Neural cell (in vitro differentiated cells): ENCODE data around the gene SPATS2L. TPM values are rescaled to one million over a fixed set of nuclear protein-coding genes. Genes with fewer than 3 reads are reported as not detected.

Source experiments
- H2AFZ ChIP-seq: fragments of 200-600, 300-800 bp; sonication (generic), shearing (Covaris generic); 2 replicates; pipeline ENCODE4 v1.6.0; 2014; ENCODE audit warnings: low read depth, mild to moderate bottlenecking, antibody characterized with exemption, low read length, moderate library complexity
- H3F3A ChIP-seq: fragments of 200-600 bp; shearing (Covaris generic); 2 replicates; pipeline ENCODE4 v1.6.1; 2016; ENCODE audit warnings: mild to moderate bottlenecking, moderate library complexity, mixed read lengths, antibody characterized with exemption, low read length; ENCODE audit not compliant: insufficient read depth, poor library complexity, severe bottlenecking
- H3K27ac ChIP-seq: fragments of 200-600, 300-800 bp; sonication (generic), shearing (Covaris generic); 2 replicates; pipeline ENCODE4 v1.5.1; 2014; ENCODE audit warnings: mild to moderate bottlenecking, low read length, moderate library complexity
- H3K27me3 ChIP-seq: fragments of 300-800, 200-600 bp; sonication (generic), shearing (Covaris generic); 2 replicates; pipeline ENCODE4 v1.6.0; 2014; ENCODE audit warnings: mild to moderate bottlenecking, low read depth, low read length, moderate library complexity; ENCODE audit not compliant: insufficient read depth
- H3K36me3 ChIP-seq: fragments of 300-800, 200-600 bp; sonication (generic), shearing (Covaris generic); 2 replicates; pipeline ENCODE4 v1.5.1; 2014; ENCODE audit warnings: mild to moderate bottlenecking, antibody characterized with exemption, low read length, moderate library complexity; ENCODE audit not compliant: insufficient read depth
- H3K4me2 ChIP-seq: fragments of 300-800, 200-600 bp; sonication (generic), shearing (Covaris generic); 2 replicates; pipeline ENCODE4 v1.6.0; 2014; ENCODE audit warnings: mild to moderate bottlenecking, low read length
- H3K4me3 ChIP-seq: fragments of 300-800, 200-600 bp; sonication (generic), shearing (Covaris generic); 2 replicates; pipeline ENCODE4 v1.5.1; 2014; ENCODE audit warnings: mild to moderate bottlenecking, low read length, moderate library complexity
- H3K79me2 ChIP-seq: fragments of 200-600 bp; shearing (Covaris generic); replicated peaks from 2 replicates; pipeline ENCODE4 v1.6.0; 2014; ENCODE audit warnings: mild to moderate bottlenecking, low read length, moderate library complexity; ENCODE audit not compliant: insufficient read depth
- H3K9ac ChIP-seq: fragments of 300-800, 200-600 bp; sonication (generic), shearing (Covaris generic); 2 replicates; pipeline ENCODE4 v1.6.1; 2016; ENCODE audit warnings: mild to moderate bottlenecking, low read length, mixed read lengths
- H3K9me2 ChIP-seq: fragments of 200-600 bp; shearing (Covaris generic); 2 replicates; pipeline ENCODE4 v1.6.1; 2016; ENCODE audit warnings: mild to moderate bottlenecking, low read length, mixed read lengths; ENCODE audit not compliant: insufficient read depth
- H3K9me3 ChIP-seq: fragments of 200-600, 300-800 bp; sonication (generic), shearing (Covaris generic); 2 replicates; pipeline ENCODE4 v1.6.1; 2016; ENCODE audit warnings: mild to moderate bottlenecking, mixed run types, low read length, moderate library complexity, mixed read lengths
- H4K20me1 ChIP-seq: fragments of 200-600 bp; shearing (Covaris generic); 2 replicates; pipeline ENCODE4 v1.6.1; 2016; ENCODE audit warnings: mild to moderate bottlenecking, mixed run types; ENCODE audit not compliant: insufficient read depth
- EP300 ChIP-seq: fragments of 450-650 bp; conservative IDR thresholded peaks from 2 replicates; pipeline ENCODE4 v1.6.1; 2014; ENCODE audit warnings: antibody characterized with exemption, mild to moderate bottlenecking, moderate library complexity; ENCODE audit not compliant: poor library complexity, severe bottlenecking
- EZH2 ChIP-seq: fragments of 200-600, 300-800 bp; shearing (Covaris generic), sonication (generic); IDR thresholded peaks from 2 replicates; pipeline ENCODE4 v1.6.1; 2014; ENCODE audit warnings: antibody characterized with exemption, low read length, borderline replicate concordance, mild to moderate bottlenecking; ENCODE audit not compliant: insufficient read depth, poor library complexity, severe bottlenecking
- MXI1 ChIP-seq: fragments of 450-650 bp; conservative IDR thresholded peaks from 2 replicates; pipeline ENCODE4 v1.6.1; 2014; ENCODE audit warnings: antibody characterized with exemption, mild to moderate bottlenecking; ENCODE audit not compliant: poor library complexity, severe bottlenecking
- POLR2AphosphoS5 ChIP-seq: IDR thresholded peaks from 2 replicates; pipeline ENCODE4 v1.6.1; 2012
- RAD21 ChIP-seq: fragments of 450-650 bp; conservative IDR thresholded peaks from 2 replicates; pipeline ENCODE4 v1.6.1; 2014; ENCODE audit warnings: antibody characterized with exemption, mild to moderate bottlenecking, moderate library complexity
- SMC3 ChIP-seq: fragments of 450-650 bp; conservative IDR thresholded peaks from 2 replicates; pipeline ENCODE4 v1.6.1; 2014; ENCODE audit warnings: antibody characterized with exemption, mild to moderate bottlenecking, moderate library complexity; ENCODE audit not compliant: poor library complexity
- TAF1 ChIP-seq: IDR thresholded peaks from 2 replicates; pipeline ENCODE4 v1.6.1; 2012; ENCODE audit warnings: low read depth
- polyA plus RNA-seq: library from polyadenylated mRNA; depleted of rRNA; stranded (reverse); fragments of >200 nt; gene quantifications from 2 replicates; pipeline ENCODE4 v1.2.3, GENCODE V29; 2014
- TF ChIP-seq, protein P1 (sequence below): fragments of 450-650 bp; IDR thresholded peaks from 2 replicates; pipeline ENCODE4 v1.5.1; 2014; ENCODE audit warnings: antibody characterized with exemption, mild to moderate bottlenecking, moderate library complexity; ENCODE audit not compliant: poor library complexity, severe bottlenecking
- TF ChIP-seq, protein P2 (sequence below): IDR thresholded peaks from 2 replicates; pipeline ENCODE4 v1.6.1; 2012; ENCODE audit warnings: borderline replicate concordance

The SPATS2L gene
- polyA plus RNA-seq, 1 donor from 2014 or later = 8.5 TPM

DNA sequence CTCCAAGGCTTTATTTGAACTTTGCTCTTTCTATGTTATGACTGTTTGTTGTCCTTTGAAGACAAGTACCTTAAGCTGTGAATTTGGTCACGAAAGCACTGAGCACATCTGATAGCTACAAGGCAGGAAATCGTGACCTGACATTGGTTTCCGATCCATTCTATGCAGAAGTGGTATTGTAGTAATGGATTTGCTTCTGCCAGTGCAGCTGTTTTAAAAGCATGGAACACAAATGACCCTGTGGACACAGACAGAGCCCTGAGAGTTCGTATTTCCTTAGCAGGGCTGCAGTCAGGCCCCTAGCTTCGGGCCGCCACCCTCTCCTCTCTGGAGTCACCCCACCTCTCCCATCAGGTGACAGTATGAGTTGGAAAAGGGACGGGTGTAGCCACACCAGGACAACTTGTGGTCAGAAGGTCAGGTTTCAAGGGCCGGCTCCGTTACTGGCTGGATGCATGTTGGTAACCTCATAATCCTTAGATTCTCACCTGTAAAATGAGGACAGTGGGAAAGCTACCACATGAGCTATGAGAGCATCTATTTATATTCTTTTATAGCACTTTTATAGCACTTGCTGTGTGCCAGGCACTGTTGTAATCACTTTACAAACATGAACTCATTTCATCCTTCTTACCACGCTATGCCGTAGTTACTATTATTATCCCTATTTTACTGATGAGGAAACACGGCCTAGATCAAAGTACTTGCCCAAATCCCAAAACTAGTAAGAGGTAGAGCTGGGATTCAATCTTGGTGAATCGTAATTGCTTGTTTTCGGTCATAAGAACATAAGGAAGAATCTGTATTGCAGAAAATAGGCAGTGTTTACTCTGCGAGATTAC is 70.2 kb downstream of the SPATS2L start:
- Histone ChIP-seq H3K4me3 (no peak overlapping the region), H2AFZ (no peak overlapping the region), H3K27me3 (no peaks in the 10 kb centered on the region), H3K36me3 (no peaks in the 10 kb centered on the region), H3K9ac (no peak overlapping the region), H3K27ac (no peak overlapping the region), H3F3A (no peaks in the 10 kb centered on the region), H3K9me3 (no peaks in the 10 kb centered on the region), H4K20me1 (no peaks in the 10 kb centered on the region), H3K4me2 (no peak overlapping the region), H3K9me2 (no peaks in the 10 kb centered on the region), H3K79me2 (no peaks in the 10 kb centered on the region)
- TF ChIP-seq EP300 = no peak
- TF ChIP-seq SMC3 = no peak
- TF ChIP-seq, protein P1, sequence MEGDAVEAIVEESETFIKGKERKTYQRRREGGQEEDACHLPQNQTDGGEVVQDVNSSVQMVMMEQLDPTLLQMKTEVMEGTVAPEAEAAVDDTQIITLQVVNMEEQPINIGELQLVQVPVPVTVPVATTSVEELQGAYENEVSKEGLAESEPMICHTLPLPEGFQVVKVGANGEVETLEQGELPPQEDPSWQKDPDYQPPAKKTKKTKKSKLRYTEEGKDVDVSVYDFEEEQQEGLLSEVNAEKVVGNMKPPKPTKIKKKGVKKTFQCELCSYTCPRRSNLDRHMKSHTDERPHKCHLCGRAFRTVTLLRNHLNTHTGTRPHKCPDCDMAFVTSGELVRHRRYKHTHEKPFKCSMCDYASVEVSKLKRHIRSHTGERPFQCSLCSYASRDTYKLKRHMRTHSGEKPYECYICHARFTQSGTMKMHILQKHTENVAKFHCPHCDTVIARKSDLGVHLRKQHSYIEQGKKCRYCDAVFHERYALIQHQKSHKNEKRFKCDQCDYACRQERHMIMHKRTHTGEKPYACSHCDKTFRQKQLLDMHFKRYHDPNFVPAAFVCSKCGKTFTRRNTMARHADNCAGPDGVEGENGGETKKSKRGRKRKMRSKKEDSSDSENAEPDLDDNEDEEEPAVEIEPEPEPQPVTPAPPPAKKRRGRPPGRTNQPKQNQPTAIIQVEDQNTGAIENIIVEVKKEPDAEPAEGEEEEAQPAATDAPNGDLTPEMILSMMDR = no peak
- TF ChIP-seq MXI1 = no peak
- TF ChIP-seq RAD21 = no peak
- no peak for TF ChIP-seq EZH2
- TF ChIP-seq TAF1 = no peak
- TF ChIP-seq POLR2AphosphoS5 = no peak
- TF ChIP-seq, protein P2, sequence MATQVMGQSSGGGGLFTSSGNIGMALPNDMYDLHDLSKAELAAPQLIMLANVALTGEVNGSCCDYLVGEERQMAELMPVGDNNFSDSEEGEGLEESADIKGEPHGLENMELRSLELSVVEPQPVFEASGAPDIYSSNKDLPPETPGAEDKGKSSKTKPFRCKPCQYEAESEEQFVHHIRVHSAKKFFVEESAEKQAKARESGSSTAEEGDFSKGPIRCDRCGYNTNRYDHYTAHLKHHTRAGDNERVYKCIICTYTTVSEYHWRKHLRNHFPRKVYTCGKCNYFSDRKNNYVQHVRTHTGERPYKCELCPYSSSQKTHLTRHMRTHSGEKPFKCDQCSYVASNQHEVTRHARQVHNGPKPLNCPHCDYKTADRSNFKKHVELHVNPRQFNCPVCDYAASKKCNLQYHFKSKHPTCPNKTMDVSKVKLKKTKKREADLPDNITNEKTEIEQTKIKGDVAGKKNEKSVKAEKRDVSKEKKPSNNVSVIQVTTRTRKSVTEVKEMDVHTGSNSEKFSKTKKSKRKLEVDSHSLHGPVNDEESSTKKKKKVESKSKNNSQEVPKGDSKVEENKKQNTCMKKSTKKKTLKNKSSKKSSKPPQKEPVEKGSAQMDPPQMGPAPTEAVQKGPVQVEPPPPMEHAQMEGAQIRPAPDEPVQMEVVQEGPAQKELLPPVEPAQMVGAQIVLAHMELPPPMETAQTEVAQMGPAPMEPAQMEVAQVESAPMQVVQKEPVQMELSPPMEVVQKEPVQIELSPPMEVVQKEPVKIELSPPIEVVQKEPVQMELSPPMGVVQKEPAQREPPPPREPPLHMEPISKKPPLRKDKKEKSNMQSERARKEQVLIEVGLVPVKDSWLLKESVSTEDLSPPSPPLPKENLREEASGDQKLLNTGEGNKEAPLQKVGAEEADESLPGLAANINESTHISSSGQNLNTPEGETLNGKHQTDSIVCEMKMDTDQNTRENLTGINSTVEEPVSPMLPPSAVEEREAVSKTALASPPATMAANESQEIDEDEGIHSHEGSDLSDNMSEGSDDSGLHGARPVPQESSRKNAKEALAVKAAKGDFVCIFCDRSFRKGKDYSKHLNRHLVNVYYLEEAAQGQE = no peak

DNA sequence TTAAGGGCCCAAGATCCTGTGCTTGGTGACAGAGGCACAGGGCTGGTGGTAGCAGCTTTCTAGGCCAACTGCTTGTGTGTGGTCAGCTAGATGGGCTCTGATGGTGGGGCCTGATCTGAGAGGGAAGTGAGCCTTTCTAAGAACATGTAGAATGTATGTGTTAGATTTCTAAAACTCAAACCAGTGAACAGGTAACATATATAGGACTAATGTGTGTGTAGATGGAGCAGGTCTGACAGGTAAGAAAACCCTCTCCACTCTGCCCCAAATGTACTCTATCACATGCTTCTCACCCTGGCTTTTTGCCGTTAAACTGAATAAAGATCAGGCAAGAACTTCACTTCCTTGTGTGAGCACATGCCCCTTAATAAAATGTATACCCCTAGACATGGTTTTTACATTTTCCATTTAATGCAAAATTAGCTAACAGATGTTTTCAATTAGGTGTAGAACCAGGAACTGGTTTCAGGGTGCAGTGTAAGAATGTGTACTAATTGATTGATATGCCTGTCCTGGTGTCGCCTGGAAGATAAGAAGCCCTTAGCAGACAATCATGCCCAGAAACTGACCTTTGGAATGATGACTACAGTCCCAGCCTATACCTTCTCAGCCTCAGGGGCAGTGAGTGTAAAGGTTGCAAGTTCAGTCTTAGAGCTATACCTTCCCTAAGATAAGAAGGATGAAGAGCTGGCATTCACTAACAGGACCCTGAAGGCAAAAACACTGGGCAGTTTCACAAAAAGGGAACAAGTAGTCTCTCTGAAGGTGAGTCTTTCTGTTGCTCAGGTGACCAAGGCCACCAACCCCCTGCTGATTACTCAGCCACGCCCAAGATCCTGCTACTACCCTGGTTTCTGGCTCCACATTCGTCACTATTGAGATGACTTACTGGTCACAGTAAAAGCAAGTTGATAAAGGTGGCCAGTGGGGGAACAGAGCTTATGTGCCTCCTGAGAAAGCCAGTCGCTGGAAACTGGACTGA is 71.2 kb downstream of the SPATS2L start:
- Histone ChIP-seq H3K36me3 (no peaks in the 10 kb centered on the region), H3K9ac (no peak overlapping the region), H3K79me2 (no peaks in the 10 kb centered on the region), H3K27me3 (no peaks in the 10 kb centered on the region), H3K9me2 (no peaks in the 10 kb centered on the region), H3K9me3 (no peaks in the 10 kb centered on the region), H2AFZ (no peak overlapping the region), H3K4me3 (no peak overlapping the region), H3K4me2 (no peak overlapping the region), H3F3A (no peaks in the 10 kb centered on the region), H3K27ac (no peak overlapping the region), H4K20me1 (no peaks in the 10 kb centered on the region)
- TF ChIP-seq, protein P1 = no peak
- TF ChIP-seq POLR2AphosphoS5 (no peak), EZH2 (no peak), TAF1 (no peak), MXI1 (no peak), RAD21 (no peak), EP300 (no peak), SMC3 (no peak)
- TF ChIP-seq, protein P2 = no peak
